Measurements from ENCODE around the gene MORC2. TPM values are rescaled to one million over a fixed set of nuclear protein-coding genes. Genes with fewer than 3 reads are reported as not detected.

MORC2 gene
- total RNA-seq: 10 to 100 TPM; 15.2 to 26.4 TPM
- polyA plus RNA-seq (ENCODE audit: insufficient read length in 2 of 2): 10 to 100 TPM; 29.8 to 35.1 TPM
- long read RNA-seq, donor 1: 0 reads
- long read RNA-seq, donor 2: 0 reads
- long read RNA-seq, donor 3, partial matches to known transcripts: 7 of 7 reads
- long read RNA-seq, donor 3, other reads (novel, unspliced or antisense): 0 of 7 reads
- long read RNA-seq, donor 4, full-length matches to known transcripts: 2 of 2 reads
- long read RNA-seq, donor 4, partial matches to known transcripts: 0 of 2 reads
- long read RNA-seq, donor 4, other reads (novel, unspliced or antisense): 0 of 2 reads

GRCh38 chr22:30968015-30968923 is at the start of gene MORC2:
TSS of gene MORC2 (minus strand) at chr22:30968774. CDS start at chr22:30967889, 885 bp downstream.
- H3K9me3 ChIP-seq (ENCODE audit: control insufficient read depth, insufficient read depth, low read length): peaks cover 7% of the 10 kb centered on the region
- peak within 1 kb of the TSS; percentile 70 for H3K4me3 ChIP-seq (ENCODE audit: low read depth, low read length)
- H3K36me3 ChIP-seq (ENCODE audit: control insufficient read depth, insufficient read depth, low read length): peaks cover 9% of the 10 kb centered on the region
- DNase-seq (ENCODE audit: low read depth in 4 of 6, low spot score in 6 of 6): peak in 1 of 6 donors; percentile 9
- H3K27me3 ChIP-seq (ENCODE audit: control insufficient read depth, insufficient read depth, low read length): no peaks in the 10 kb centered on the region
- H3K4me1 ChIP-seq (ENCODE audit: control insufficient read depth, insufficient read depth, low read length): peaks cover 5% of the 10 kb centered on the region
- 11% methylated on average over 52 of the region's 53 CpGs for WGBS (ENCODE audit: insufficient coverage)
- H3K27ac ChIP-seq (ENCODE audit: low read depth, low read length): peak within 1 kb of the TSS; percentile 93

GRCh38 chr22:31005535-31005934 is 37.0 kb upstream of the MORC2 start:
- Histone ChIP-seq H3K27me3 (ENCODE audit: control insufficient read depth, insufficient read depth, low read length) (no peaks in the 10 kb centered on the region), H3K27ac (ENCODE audit: low read depth, low read length) (no peak overlapping the region)

GRCh38 chr22:31001124-31001770 is 32.7 kb upstream of the MORC2 start:
- no peaks in the 10 kb centered on the region for H3K36me3 ChIP-seq (ENCODE audit: control insufficient read depth, insufficient read depth, low read length)
- no peaks in the 10 kb centered on the region for H3K27me3 ChIP-seq (ENCODE audit: control insufficient read depth, insufficient read depth, low read length)
- no peak overlapping the region for H3K4me3 ChIP-seq (ENCODE audit: low read depth, low read length)
- WGBS (ENCODE audit: insufficient coverage): 90% methylated on average over 3 of the region's 6 CpGs
- no peaks in the 10 kb centered on the region for H3K4me1 ChIP-seq (ENCODE audit: control insufficient read depth, insufficient read depth, low read length)
- peaks cover 2% of the 10 kb centered on the region for H3K9me3 ChIP-seq (ENCODE audit: control insufficient read depth, insufficient read depth, low read length)
- DNase-seq (ENCODE audit: low read depth in 4 of 6, low spot score in 6 of 6): no peak
- no peak overlapping the region for H3K27ac ChIP-seq (ENCODE audit: low read depth, low read length)

More at GRCh38 chr22:31005535-31005934, 37.0 kb upstream of the MORC2 start:
- DNase-seq (ENCODE audit: low read depth in 4 of 6, low spot score in 6 of 6): no peak
- Histone ChIP-seq H3K36me3 (ENCODE audit: control insufficient read depth, insufficient read depth, low read length) (no peaks in the 10 kb centered on the region), H3K9me3 (ENCODE audit: control insufficient read depth, insufficient read depth, low read length) (peaks cover 2% of the 10 kb centered on the region), H3K4me3 (ENCODE audit: low read depth, low read length) (no peak overlapping the region), H3K4me1 (ENCODE audit: control insufficient read depth, insufficient read depth, low read length) (no peaks in the 10 kb centered on the region)

- Histone ChIP-seq H3K36me3 (ENCODE audit: control insufficient read depth, insufficient read depth, low read length) (no peaks in the 10 kb centered on the region), H3K4me3 (ENCODE audit: low read depth, low read length) (no peak overlapping the region), H3K4me1 (ENCODE audit: control insufficient read depth, insufficient read depth, low read length) (no peaks in the 10 kb centered on the region), H3K9me3 (ENCODE audit: control insufficient read depth, insufficient read depth, low read length) (no peaks in the 10 kb centered on the region), H3K27me3 (ENCODE audit: control insufficient read depth, insufficient read depth, low read length) (no peaks in the 10 kb centered on the region), H3K27ac (ENCODE audit: low read depth, low read length) (no peak overlapping the region)
- DNase-seq (ENCODE audit: low read depth in 4 of 6, low spot score in 6 of 6): no peak
- 94% methylated on average over 2 of the region's 4 CpGs for WGBS (ENCODE audit: insufficient coverage)
Observed at GRCh38 chr22:30998329-30998728, 29.8 kb upstream of the MORC2 start.

GRCh38 chr22:30996462-30996861 is 27.9 kb upstream of the MORC2 start:
- no peak for DNase-seq (ENCODE audit: low read depth in 4 of 6, low spot score in 6 of 6)
- 20% methylated on average over 1 of the region's 2 CpGs for WGBS (ENCODE audit: insufficient coverage)
- Histone ChIP-seq H3K36me3 (ENCODE audit: control insufficient read depth, insufficient read depth, low read length) (no peaks in the 10 kb centered on the region), H3K4me3 (ENCODE audit: low read depth, low read length) (no peak overlapping the region), H3K27me3 (ENCODE audit: control insufficient read depth, insufficient read depth, low read length) (no peaks in the 10 kb centered on the region), H3K9me3 (ENCODE audit: control insufficient read depth, insufficient read depth, low read length) (no peaks in the 10 kb centered on the region), H3K27ac (ENCODE audit: low read depth, low read length) (no peak overlapping the region), H3K4me1 (ENCODE audit: control insufficient read depth, insufficient read depth, low read length) (no peaks in the 10 kb centered on the region)

GRCh38 chr22:30994960-30995359 is 26.4 kb upstream of the MORC2 start:
- Histone ChIP-seq H3K36me3 (ENCODE audit: control insufficient read depth, insufficient read depth, low read length) (no peaks in the 10 kb centered on the region), H3K4me1 (ENCODE audit: control insufficient read depth, insufficient read depth, low read length) (no peaks in the 10 kb centered on the region), H3K27ac (ENCODE audit: low read depth, low read length) (no peak overlapping the region), H3K4me3 (ENCODE audit: low read depth, low read length) (no peak overlapping the region), H3K9me3 (ENCODE audit: control insufficient read depth, insufficient read depth, low read length) (no peaks in the 10 kb centered on the region), H3K27me3 (ENCODE audit: control insufficient read depth, insufficient read depth, low read length) (no peaks in the 10 kb centered on the region)
- no CpG with 5 or more reads among the region's 1 CpG for WGBS (ENCODE audit: insufficient coverage)
- DNase-seq (ENCODE audit: low read depth in 4 of 6, low spot score in 6 of 6): no peak

- 70% methylated on average over 2 of the region's 2 CpGs for WGBS (ENCODE audit: insufficient coverage)
- no peaks in the 10 kb centered on the region for H3K27me3 ChIP-seq (ENCODE audit: control insufficient read depth, insufficient read depth, low read length)
- no peak overlapping the region for H3K27ac ChIP-seq (ENCODE audit: low read depth, low read length)
- H3K4me1 ChIP-seq (ENCODE audit: control insufficient read depth, insufficient read depth, low read length): no peaks in the 10 kb centered on the region
- H3K9me3 ChIP-seq (ENCODE audit: control insufficient read depth, insufficient read depth, low read length): no peaks in the 10 kb centered on the region
- H3K36me3 ChIP-seq (ENCODE audit: control insufficient read depth, insufficient read depth, low read length): no peaks in the 10 kb centered on the region
- no peak for DNase-seq (ENCODE audit: low read depth in 4 of 6, low spot score in 6 of 6)
- no peak overlapping the region for H3K4me3 ChIP-seq (ENCODE audit: low read depth, low read length)
Observed at GRCh38 chr22:30992565-30992964, 24.0 kb upstream of the MORC2 start.

- Histone ChIP-seq H3K27me3 (ENCODE audit: control insufficient read depth, insufficient read depth, low read length) (no peaks in the 10 kb centered on the region), H3K27ac (ENCODE audit: low read depth, low read length) (no peak overlapping the region), H3K4me1 (ENCODE audit: control insufficient read depth, insufficient read depth, low read length) (no peaks in the 10 kb centered on the region), H3K36me3 (ENCODE audit: control insufficient read depth, insufficient read depth, low read length) (no peaks in the 10 kb centered on the region), H3K4me3 (ENCODE audit: low read depth, low read length) (no peak overlapping the region), H3K9me3 (ENCODE audit: control insufficient read depth, insufficient read depth, low read length) (no peaks in the 10 kb centered on the region)
- no CpG with 5 or more reads among the region's 1 CpG for WGBS (ENCODE audit: insufficient coverage)
- DNase-seq (ENCODE audit: low read depth in 4 of 6, low spot score in 6 of 6): no peak
Observed at GRCh38 chr22:30990690-30991089, 22.1 kb upstream of the MORC2 start.

GRCh38 chr22:30989474-30989873 is 20.9 kb upstream of the MORC2 start:
- Histone ChIP-seq H3K27me3 (ENCODE audit: control insufficient read depth, insufficient read depth, low read length) (no peaks in the 10 kb centered on the region), H3K27ac (ENCODE audit: low read depth, low read length) (no peak overlapping the region), H3K9me3 (ENCODE audit: control insufficient read depth, insufficient read depth, low read length) (peaks cover 5% of the 10 kb centered on the region), H3K4me1 (ENCODE audit: control insufficient read depth, insufficient read depth, low read length) (no peaks in the 10 kb centered on the region), H3K4me3 (ENCODE audit: low read depth, low read length) (no peak overlapping the region), H3K36me3 (ENCODE audit: control insufficient read depth, insufficient read depth, low read length) (no peaks in the 10 kb centered on the region)
- no peak for DNase-seq (ENCODE audit: low read depth in 4 of 6, low spot score in 6 of 6)
